ENCODE data around the gene LHFPL6. TPM values are rescaled to one million over a fixed set of nuclear protein-coding genes. Genes with fewer than 3 reads are reported as not detected.
A peak's percentile ranks its signal among the peaks of the same experiment; 100 is the strongest.

The LHFPL6 gene
- total RNA-seq, 6 donors from 2014 or later, result 22.2 to 113 (median 51.8) TPM

- H3K36me3 ChIP-seq, result no peaks in the 10 kb centered on the region
- ATAC-seq (ENCODE audit: low FRiP score in 2 of 2), result no peak
- H3K4me1 ChIP-seq, result peaks cover 0 to 6% (median 4%) of the 10 kb centered on the region in 4 donors
- H3K27ac ChIP-seq, result no peak overlapping the region
- H3K4me3 ChIP-seq, result no peak overlapping the region
- H3K9me3 ChIP-seq, result no peaks in the 10 kb centered on the region
- TF ChIP-seq CTCF (IDR thresholded peaks at IDR 0.05) (no peak), POLR2A (IDR thresholded peaks at IDR 0.05) (no peak), POLR2AphosphoS5 (IDR thresholded peaks at IDR 0.05) (no peak), EP300 (IDR thresholded peaks at IDR 0.05) (no peak)
- no peak for DNase-seq
- no peaks in the 10 kb centered on the region for H3K27me3 ChIP-seq
Measured at GRCh38 chr13:39399102-39399501, 203.9 kb downstream of the LHFPL6 start.

GRCh38 chr13:39397896-39398265 lies 205.1 kb downstream of the LHFPL6 start:
- no peaks in the 10 kb centered on the region for H3K36me3 ChIP-seq
- TF ChIP-seq EP300 (IDR thresholded peaks at IDR 0.05), result no peak
- no peak for TF ChIP-seq POLR2AphosphoS5 (IDR thresholded peaks at IDR 0.05)
- H3K27ac ChIP-seq, result no peak overlapping the region
- WGBS, 2 donors, result 60 to 84% methylated on average over 3 of the region's 3 CpGs
- H3K4me3 ChIP-seq, result no peak overlapping the region
- ATAC-seq (ENCODE audit: low FRiP score in 2 of 2), result peak in 1 of 2 donors; percentile 71
- peaks cover 0 to 6% (median 2%) of the 10 kb centered on the region in 4 donors for H3K4me1 ChIP-seq
- no peak for DNase-seq
- H3K9me3 ChIP-seq, result no peaks in the 10 kb centered on the region
- no peaks in the 10 kb centered on the region for H3K27me3 ChIP-seq

GRCh38 chr13:39397226-39397895 lies 205.6 kb downstream of the LHFPL6 start:
- Histone ChIP-seq H3K9me3 (no peaks in the 10 kb centered on the region), H3K4me1 (peaks cover 0 to 6% (median 0%) of the 10 kb centered on the region in 4 donors), H3K4me3 (no peak overlapping the region), H3K27ac (no peak overlapping the region), H3K36me3 (no peaks in the 10 kb centered on the region), H3K27me3 (no peaks in the 10 kb centered on the region)
- WGBS, 2 donors, result 74 to 85% methylated on average over 11 of the region's 11 CpGs
- TF ChIP-seq EP300 (IDR thresholded peaks at IDR 0.05) (no peak), POLR2A (IDR thresholded peaks at IDR 0.05) (no peak), CTCF (IDR thresholded peaks at IDR 0.05) (no peak), POLR2AphosphoS5 (IDR thresholded peaks at IDR 0.05) (no peak)
- no peak for ATAC-seq (ENCODE audit: low FRiP score in 2 of 2)
- no peak for DNase-seq

- no peak overlapping the region for H3K4me3 ChIP-seq
- ATAC-seq (ENCODE audit: low FRiP score in 2 of 2) (peak in 1 of 2 donors; percentile 36), DNase-seq (no peak)
- H3K4me1 ChIP-seq, result no peaks in the 10 kb centered on the region
- WGBS, 2 donors, result 66 to 74% methylated on average over 13 of the region's 13 CpGs
- H3K27me3 ChIP-seq, result no peaks in the 10 kb centered on the region
- H3K36me3 ChIP-seq, result no peaks in the 10 kb centered on the region
- TF ChIP-seq POLR2AphosphoS5 (IDR thresholded peaks at IDR 0.05), result no peak
- no peak for TF ChIP-seq POLR2A (IDR thresholded peaks at IDR 0.05)
- TF ChIP-seq EP300 (IDR thresholded peaks at IDR 0.05), result no peak
- TF ChIP-seq CTCF (IDR thresholded peaks at IDR 0.05), result no peak
- no peaks in the 10 kb centered on the region for H3K9me3 ChIP-seq
- H3K27ac ChIP-seq, result no peak overlapping the region
Measured at GRCh38 chr13:39394796-39395678, 208.0 kb downstream of the LHFPL6 start.

GRCh38 chr13:39391761-39392160 lies 211.2 kb downstream of the LHFPL6 start:
- Histone ChIP-seq H3K27ac (no peak overlapping the region), H3K4me3 (no peak overlapping the region), H3K4me1 (no peaks in the 10 kb centered on the region), H3K27me3 (no peaks in the 10 kb centered on the region), H3K36me3 (no peaks in the 10 kb centered on the region), H3K9me3 (no peaks in the 10 kb centered on the region)
- TF ChIP-seq POLR2AphosphoS5 (IDR thresholded peaks at IDR 0.05), result no peak
- no peak for TF ChIP-seq EP300 (IDR thresholded peaks at IDR 0.05)
- TF ChIP-seq CTCF (IDR thresholded peaks at IDR 0.05), result no peak
- TF ChIP-seq POLR2A (IDR thresholded peaks at IDR 0.05), result no peak
- no peak for DNase-seq
- 82 to 88% methylated on average over 2 of the region's 2 CpGs for WGBS, 2 donors
- no peak for ATAC-seq (ENCODE audit: low FRiP score in 2 of 2)

Data from upper lobe of left lung (tissue), 6 donors.